GM18511 (cell line): ENCODE measurements around the gene CDC73.
"Not testable (repeated sequence)": the region's sequence is repeated elsewhere in the genome, so short reads cannot be mapped to it uniquely, and the experiment has no call there.

Experiments used
- ATAC-seq: cut with Tn5 transposase; IDR thresholded peaks from one replicate; pipeline ENCODE4 v1.9.1; 2021; ENCODE audit warnings: mild to moderate bottlenecking, moderate library complexity; ENCODE audit not compliant: unreplicated experiment

The CDC73 gene

GRCh38 chr1:193219391-193219790 is 97.6 kb downstream of the CDC73 start:
- ATAC-seq, result no peak

- ATAC-seq, result no peak
These were observed 99.8 kb downstream of the CDC73 start for GRCh38 chr1:193221651-193222050.

- ATAC-seq, result no peak
These were observed 100.3 kb downstream of the CDC73 start for GRCh38 chr1:193222056-193222615.

GRCh38 chr1:193229136-193229535 is 107.3 kb downstream of the CDC73 start:
- ATAC-seq, result no peak

- ATAC-seq, result not testable (repeated sequence)
These were observed 109.3 kb downstream of the CDC73 start for GRCh38 chr1:193231146-193231545.

- no peak for ATAC-seq
These were observed 112.7 kb downstream of the CDC73 start for GRCh38 chr1:193234530-193234929.

- no peak for ATAC-seq
These were observed 115.6 kb downstream of the CDC73 start for GRCh38 chr1:193237381-193237978.

GRCh38 chr1:193240609-193241008 is 118.8 kb downstream of the CDC73 start:
- ATAC-seq, result no peak

GRCh38 chr1:193241132-193241827 is 119.4 kb downstream of the CDC73 start:
- no peak for ATAC-seq

GRCh38 chr1:193242000-193242399 is 120.2 kb downstream of the CDC73 start:
- no peak for ATAC-seq

- ATAC-seq, result no peak
These were observed 127.4 kb downstream of the CDC73 start for GRCh38 chr1:193249187-193249586.

GRCh38 chr1:193251950-193252349 is 130.1 kb downstream of the CDC73 start:
- no peak for ATAC-seq

- no peak for ATAC-seq
These were observed 134.2 kb downstream of the CDC73 start for GRCh38 chr1:193256019-193256418.

- ATAC-seq, result no peak
These were observed 137.8 kb downstream of the CDC73 start for GRCh38 chr1:193259636-193260035.

- ATAC-seq, result no peak
These were observed 138.4 kb downstream of the CDC73 start for GRCh38 chr1:193260056-193260745.

GRCh38 chr1:193260896-193261295 is 139.1 kb downstream of the CDC73 start:
- ATAC-seq, result no peak

- ATAC-seq, result no peak
These were observed 140.8 kb downstream of the CDC73 start for GRCh38 chr1:193262661-193263060.

- no peak for ATAC-seq
These were observed 142.7 kb downstream of the CDC73 start for GRCh38 chr1:193264313-193265065.

- peak; percentile 64 for ATAC-seq
These were observed 143.9 kb downstream of the CDC73 start for GRCh38 chr1:193265716-193266115.

GRCh38 chr1:193266794-193267193 is 145.0 kb downstream of the CDC73 start:
- not testable (repeated sequence) for ATAC-seq

- ATAC-seq, result peak; percentile 99
These were observed 149.2 kb downstream of the CDC73 start for GRCh38 chr1:193270996-193271395.
